Osteocyte (in vitro differentiated cells): ENCODE measurements around the gene KASH5. TPM values are rescaled to one million over a fixed set of nuclear protein-coding genes. Genes with fewer than 3 reads are reported as not detected.
A peak's percentile ranks its signal among the peaks of the same experiment; 100 is the strongest.

Source experiments
- DNase-seq: peaks from one replicate; pipeline ENCODE4 v3.0.0; 2021; ENCODE audit warnings: mixed read lengths; ENCODE audit not compliant: unreplicated experiment; ENCODE audit errors: extremely low spot score
- H3K27ac Mint-ChIP-seq: one replicate; pipeline ENCODE4 v1.8.0; 2021; ENCODE audit warnings: mild to moderate bottlenecking, mixed read lengths; ENCODE audit not compliant: unreplicated experiment
- H3K27me3 Mint-ChIP-seq: one replicate; pipeline ENCODE4 v1.8.0; 2021; ENCODE audit warnings: mixed read lengths; ENCODE audit not compliant: unreplicated experiment
- H3K36me3 Mint-ChIP-seq: one replicate; pipeline ENCODE4 v1.8.0; 2021; ENCODE audit warnings: mixed read lengths; ENCODE audit not compliant: unreplicated experiment
- H3K4me1 Mint-ChIP-seq: one replicate; pipeline ENCODE4 v1.8.0; 2021; ENCODE audit warnings: mixed read lengths; ENCODE audit not compliant: unreplicated experiment
- H3K4me3 Mint-ChIP-seq: one replicate; pipeline ENCODE4 v1.8.0; 2021; ENCODE audit warnings: mild to moderate bottlenecking, moderate library complexity, mixed read lengths; ENCODE audit not compliant: unreplicated experiment
- H3K9me3 Mint-ChIP-seq: one replicate; pipeline ENCODE4 v1.8.0; 2021; ENCODE audit warnings: mixed read lengths; ENCODE audit not compliant: unreplicated experiment
- CTCF ChIP-seq: fragments of 200-600 bp; sonication (generic); IDR thresholded peaks from 2 replicates; pipeline ENCODE4 v1.5.0; 2021; ENCODE audit warnings: antibody characterized with exemption, mild to moderate bottlenecking, moderate library complexity
- total RNA-seq: library from RNA; stranded (reverse); gene quantifications from 2 replicates; pipeline ENCODE4 v1.2.1, GENCODE V29; 2021

Gene KASH5
- total RNA-seq, 1 donor from 2014 or later, result not detected

GRCh38 chr19:49430172-49430677, 42.2 kb downstream of the KASH5 start:
- Mint-ChIP-seq H3K9me3 (no peaks in the 10 kb centered on the region), H3K4me3 (no peak overlapping the region), H3K27me3 (peaks cover 74% of the 10 kb centered on the region), H3K36me3 (peaks cover 2% of the 10 kb centered on the region), H3K27ac (no peak overlapping the region), H3K4me1 (peaks cover 11% of the 10 kb centered on the region)
- no peak for TF ChIP-seq CTCF
- no peak for DNase-seq

DNA sequence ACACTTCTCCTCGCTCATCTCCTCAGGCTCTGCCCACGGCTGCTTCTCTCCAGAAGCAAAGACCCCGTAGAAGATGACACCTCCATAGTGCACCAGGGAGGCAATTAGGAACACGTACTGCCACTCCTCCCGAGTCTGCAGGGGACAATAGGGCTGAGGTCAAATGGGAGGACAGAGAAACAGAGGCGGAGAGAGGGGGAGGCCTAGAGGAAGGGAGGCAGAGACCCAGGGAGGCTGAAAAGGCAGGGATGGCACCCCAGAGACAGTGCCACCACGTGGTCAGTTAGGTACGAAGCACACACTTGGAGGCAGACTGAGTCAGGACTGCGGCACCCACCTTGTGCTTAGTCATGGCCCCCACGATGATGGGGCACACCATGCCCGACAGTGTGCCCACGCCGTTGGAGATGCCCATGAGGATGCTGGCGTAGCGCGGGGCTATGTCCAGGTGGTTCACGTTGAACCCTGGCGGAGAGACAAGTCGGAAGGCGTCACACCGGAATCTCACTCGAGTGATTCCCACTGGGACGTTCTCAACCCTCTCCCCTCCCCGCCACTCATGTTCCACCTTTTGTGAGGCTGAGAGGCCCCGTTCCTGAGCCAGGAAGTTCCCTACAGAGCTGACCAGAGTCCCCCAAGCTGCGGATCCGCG, 42.8 kb downstream of the KASH5 start:
- Mint-ChIP-seq H3K9me3 (no peaks in the 10 kb centered on the region), H3K4me1 (peaks cover 11% of the 10 kb centered on the region), H3K4me3 (no peak overlapping the region), H3K27ac (no peak overlapping the region), H3K36me3 (peaks cover 2% of the 10 kb centered on the region), H3K27me3 (peaks cover 74% of the 10 kb centered on the region)
- DNase-seq, result no peak
- TF ChIP-seq CTCF, result peak; percentile 35

DNA sequence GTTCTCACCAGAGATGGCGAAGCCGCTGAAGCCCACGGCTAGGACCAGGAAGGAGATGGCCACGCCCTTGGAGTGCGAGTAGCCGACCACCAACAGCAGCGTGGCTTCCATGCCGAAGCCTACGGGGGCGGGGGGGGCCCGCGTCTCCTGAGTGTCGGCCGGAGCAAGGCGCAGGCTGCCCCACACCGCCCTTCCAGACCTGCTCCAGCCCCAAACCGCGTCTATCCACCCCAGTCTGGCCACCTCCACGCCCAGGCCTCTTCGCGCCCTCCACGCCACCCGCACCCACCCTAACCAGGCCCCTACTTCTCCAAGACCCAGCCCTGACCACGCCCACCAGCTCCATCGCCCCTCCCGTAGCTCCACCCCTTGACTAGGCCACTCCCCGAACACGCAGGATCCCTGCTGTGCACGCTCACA, 43.3 kb downstream of the KASH5 start:
- H3K4me3 Mint-ChIP-seq, result no peak overlapping the region
- DNase-seq, result no peak
- H3K4me1 Mint-ChIP-seq, result peaks cover 11% of the 10 kb centered on the region
- TF ChIP-seq CTCF, result no peak
- H3K27ac Mint-ChIP-seq, result no peak overlapping the region
- no peaks in the 10 kb centered on the region for H3K9me3 Mint-ChIP-seq
- peaks cover 74% of the 10 kb centered on the region for H3K27me3 Mint-ChIP-seq
- peaks cover 2% of the 10 kb centered on the region for H3K36me3 Mint-ChIP-seq

DNA sequence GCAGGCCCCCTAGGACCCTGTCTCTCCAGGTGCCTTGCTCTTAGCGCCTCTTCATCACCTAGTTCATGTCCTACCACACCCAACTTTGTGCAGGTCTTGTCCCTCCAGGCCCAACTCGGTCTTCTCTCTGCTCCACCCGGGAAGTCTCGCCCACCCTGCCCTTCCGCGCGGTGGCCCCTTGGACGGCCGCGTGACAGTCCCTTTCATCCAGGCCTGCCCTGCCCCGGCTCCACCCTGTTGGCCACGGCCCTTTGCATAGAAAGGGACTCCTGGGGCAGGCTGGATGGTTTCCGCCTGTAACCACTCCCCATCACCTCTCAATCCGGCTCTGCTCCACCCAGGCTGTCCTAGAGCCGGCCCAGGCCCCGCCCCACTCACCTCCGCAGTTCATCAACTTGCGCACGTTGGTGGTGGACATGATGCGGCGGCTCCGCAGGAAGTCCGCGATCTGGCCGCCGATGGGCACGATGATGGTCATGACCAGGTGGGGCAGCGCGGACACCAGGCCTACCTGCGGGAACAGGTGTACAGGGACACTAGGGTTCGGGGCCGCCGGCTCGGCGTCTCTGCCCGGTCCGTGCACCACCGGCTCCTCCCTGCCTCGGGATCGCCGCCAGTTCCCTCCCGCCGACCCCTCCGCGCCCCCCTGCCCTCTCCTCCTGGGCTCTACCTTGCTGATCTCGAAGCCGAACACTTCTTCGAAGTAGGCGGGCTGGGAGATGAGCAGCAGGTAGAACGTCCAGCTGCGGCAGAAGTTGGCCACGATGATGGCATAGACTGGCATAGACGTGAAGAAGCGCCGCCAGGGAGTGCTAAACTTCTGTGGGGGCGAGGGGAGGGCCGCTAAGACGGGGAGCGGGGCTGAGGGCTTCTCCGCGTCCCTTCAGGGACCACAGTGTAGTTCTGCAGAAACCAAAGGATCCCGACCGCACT, 44.4 kb downstream of the KASH5 start:
- Mint-ChIP-seq H3K9me3 (no peaks in the 10 kb centered on the region), H3K36me3 (no peaks in the 10 kb centered on the region), H3K27ac (no peak overlapping the region), H3K4me3 (no peak overlapping the region), H3K27me3 (peaks cover 73% of the 10 kb centered on the region), H3K4me1 (peaks cover 10% of the 10 kb centered on the region)
- no peak for TF ChIP-seq CTCF
- no peak for DNase-seq
